Measurements from ENCODE around the gene CAMSAP1.
A peak's percentile ranks its signal among the peaks of the same experiment; 100 is the strongest.

CAMSAP1 gene

DNA sequence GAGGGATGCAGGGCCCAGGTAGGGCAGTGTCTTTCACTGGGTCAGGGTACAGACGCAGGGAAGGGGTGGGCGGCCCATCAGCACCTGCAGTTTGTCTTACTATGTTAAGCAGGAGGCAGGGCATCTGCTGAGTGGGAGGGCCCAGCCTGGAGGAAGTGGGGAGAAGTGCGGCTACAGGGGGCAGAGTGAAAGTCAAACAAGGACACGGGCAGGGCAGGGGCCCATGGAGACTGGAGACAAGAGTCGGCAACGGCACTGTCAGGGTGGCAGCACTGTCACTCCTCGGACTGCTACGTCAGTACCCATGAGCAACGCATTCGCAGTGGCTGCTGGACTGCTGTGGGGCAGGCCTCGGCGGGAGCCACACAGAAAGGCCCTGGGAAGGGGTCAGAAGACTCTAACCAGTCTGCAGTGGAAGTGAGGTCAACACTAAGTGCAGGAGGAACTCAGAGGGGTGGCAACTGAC lies 19.7 kb downstream of the CAMSAP1 start:
- TF ChIP-seq, protein P1, sequence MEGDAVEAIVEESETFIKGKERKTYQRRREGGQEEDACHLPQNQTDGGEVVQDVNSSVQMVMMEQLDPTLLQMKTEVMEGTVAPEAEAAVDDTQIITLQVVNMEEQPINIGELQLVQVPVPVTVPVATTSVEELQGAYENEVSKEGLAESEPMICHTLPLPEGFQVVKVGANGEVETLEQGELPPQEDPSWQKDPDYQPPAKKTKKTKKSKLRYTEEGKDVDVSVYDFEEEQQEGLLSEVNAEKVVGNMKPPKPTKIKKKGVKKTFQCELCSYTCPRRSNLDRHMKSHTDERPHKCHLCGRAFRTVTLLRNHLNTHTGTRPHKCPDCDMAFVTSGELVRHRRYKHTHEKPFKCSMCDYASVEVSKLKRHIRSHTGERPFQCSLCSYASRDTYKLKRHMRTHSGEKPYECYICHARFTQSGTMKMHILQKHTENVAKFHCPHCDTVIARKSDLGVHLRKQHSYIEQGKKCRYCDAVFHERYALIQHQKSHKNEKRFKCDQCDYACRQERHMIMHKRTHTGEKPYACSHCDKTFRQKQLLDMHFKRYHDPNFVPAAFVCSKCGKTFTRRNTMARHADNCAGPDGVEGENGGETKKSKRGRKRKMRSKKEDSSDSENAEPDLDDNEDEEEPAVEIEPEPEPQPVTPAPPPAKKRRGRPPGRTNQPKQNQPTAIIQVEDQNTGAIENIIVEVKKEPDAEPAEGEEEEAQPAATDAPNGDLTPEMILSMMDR (IDR thresholded peaks at IDR 0.05): no peak
- H3K4me3 ChIP-seq (ENCODE audit: low read depth in 1 of 2, low read length in 1 of 2): no peak overlapping the region
- no peaks in the 10 kb centered on the region for H3K27me3 ChIP-seq
- peak overlapping the region; percentile 50 for H3K27ac ChIP-seq
- no peaks in the 10 kb centered on the region for H3K36me3 ChIP-seq
- no peaks in the 10 kb centered on the region for H3K9me3 ChIP-seq
- peaks cover 17 to 22% of the 10 kb centered on the region in 2 experiments for H3K4me1 ChIP-seq (ENCODE audit: control insufficient read depth in 1 of 2, insufficient read depth in 1 of 2, low read depth in 1 of 2, low read length in 1 of 2)

DNA sequence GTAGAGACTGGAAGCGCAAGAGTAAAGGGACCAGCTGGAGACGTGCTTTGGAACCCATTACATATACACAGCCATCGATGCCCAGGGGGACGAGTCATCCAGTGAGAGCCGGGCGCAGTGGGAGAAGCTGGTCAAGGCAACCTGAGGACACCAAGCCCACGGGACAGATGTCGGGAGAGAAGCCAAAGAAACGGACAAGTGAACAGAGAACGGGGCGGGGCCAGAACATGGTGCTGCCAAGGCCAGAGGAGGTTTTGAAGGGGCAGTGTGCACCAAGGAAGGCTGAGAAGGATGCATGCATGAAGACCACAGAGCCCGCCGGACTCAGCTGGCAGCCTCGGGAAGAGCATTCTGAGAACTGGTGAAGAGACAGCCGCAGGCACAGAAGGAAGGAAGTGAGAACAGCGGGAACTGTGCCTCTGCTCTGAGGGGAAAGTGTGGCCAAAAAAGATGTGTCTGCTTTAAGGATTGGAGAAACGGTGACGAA lies 20.3 kb downstream of the CAMSAP1 start:
- no peak overlapping the region for H3K4me3 ChIP-seq (ENCODE audit: low read depth in 1 of 2, low read length in 1 of 2)
- no peaks in the 10 kb centered on the region for H3K27me3 ChIP-seq
- peak overlapping the region; percentile 50 for H3K27ac ChIP-seq
- H3K9me3 ChIP-seq: no peaks in the 10 kb centered on the region
- H3K4me1 ChIP-seq (ENCODE audit: control insufficient read depth in 1 of 2, insufficient read depth in 1 of 2, low read depth in 1 of 2, low read length in 1 of 2): peaks cover 17 to 22% of the 10 kb centered on the region in 2 experiments
- peaks cover 1% of the 10 kb centered on the region for H3K36me3 ChIP-seq
- TF ChIP-seq, protein P1 (IDR thresholded peaks at IDR 0.05): no peak

DNA sequence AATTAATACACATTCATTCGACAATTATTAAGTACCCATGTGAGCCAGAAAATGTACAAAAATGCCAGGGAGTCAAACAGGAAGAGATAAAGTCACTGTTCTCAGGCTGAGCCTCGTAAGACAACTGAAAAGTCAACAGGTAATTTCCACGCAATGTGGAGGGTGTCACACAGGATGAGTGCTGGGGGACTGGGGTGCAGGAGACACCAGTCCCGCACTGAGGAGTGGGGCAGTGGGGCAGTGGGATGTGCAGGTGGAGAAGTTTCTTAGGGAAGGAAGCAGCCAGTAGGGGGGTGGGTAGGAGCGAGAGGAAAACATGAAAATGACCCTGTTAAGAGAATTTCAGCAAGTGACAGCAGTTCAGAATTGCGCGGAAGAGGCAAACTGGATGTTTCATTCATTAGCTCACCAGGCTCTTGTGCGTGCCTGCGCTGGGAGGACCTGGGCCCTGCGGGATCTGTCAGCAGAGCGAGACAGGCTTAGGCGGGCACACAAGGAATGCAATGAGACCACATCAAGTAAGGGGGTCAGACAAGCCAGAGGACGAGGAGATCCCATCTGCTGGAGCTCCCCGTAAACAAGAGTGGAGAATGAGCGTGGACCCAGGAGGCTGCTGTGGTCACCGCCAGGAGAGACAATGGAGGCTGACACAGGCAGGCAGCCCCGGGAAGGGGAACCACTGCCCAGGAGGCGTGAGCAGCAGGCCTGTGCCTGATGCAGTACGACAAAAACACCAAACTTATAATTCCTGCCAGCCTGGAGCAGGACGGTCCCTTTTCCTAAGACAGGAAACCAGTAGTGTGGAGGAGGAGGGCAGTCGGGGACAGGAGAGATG lies 21.0 kb downstream of the CAMSAP1 start:
- Histone ChIP-seq H3K4me3 (ENCODE audit: low read depth in 1 of 2, low read length in 1 of 2) (no peak overlapping the region), H3K36me3 (peaks cover 8% of the 10 kb centered on the region), H3K27ac (no peak overlapping the region), H3K27me3 (no peaks in the 10 kb centered on the region), H3K9me3 (no peaks in the 10 kb centered on the region), H3K4me1 (ENCODE audit: control insufficient read depth in 1 of 2, insufficient read depth in 1 of 2, low read depth in 1 of 2, low read length in 1 of 2) (peaks cover 17 to 22% of the 10 kb centered on the region in 2 experiments)
- TF ChIP-seq, protein P1 (IDR thresholded peaks at IDR 0.05): no peak

DNA sequence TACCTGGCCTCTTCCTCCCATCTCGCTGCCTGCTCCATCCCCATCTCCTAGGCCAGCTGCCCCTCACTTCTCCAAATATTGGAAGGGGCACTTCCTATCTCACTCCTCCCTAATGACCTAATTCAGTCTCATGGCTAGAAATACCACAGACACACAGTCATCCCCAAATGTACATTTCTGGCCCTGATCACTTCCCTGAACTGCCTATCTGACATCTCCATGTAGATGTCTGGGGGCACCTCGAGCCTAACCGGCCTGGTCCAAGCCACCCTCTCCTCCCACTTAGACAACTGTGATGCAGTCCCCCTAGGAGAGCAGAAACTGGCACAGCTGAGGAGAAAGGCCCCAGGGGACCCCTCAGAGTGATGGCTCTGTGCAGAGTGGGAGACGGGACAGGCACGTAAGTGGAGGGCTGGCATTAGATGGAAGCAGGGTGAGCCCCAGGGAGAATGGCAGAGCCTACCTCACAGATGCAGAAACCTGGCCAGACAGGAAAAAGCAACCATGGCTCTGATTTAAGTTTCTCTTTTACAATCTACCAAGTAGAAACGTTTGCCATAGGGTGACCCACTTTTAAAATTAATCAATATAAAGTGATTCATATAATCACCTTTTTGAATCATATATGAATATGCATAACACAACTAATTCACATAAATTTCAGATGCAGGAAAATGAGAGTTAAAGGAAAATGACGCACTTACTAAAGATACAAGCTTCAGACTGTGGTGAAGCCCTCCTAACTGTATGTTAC lies 22.1 kb downstream of the CAMSAP1 start:
- no peaks in the 10 kb centered on the region for H3K27me3 ChIP-seq
- H3K36me3 ChIP-seq: peaks cover 14% of the 10 kb centered on the region
- no peak overlapping the region for H3K27ac ChIP-seq
- no peak overlapping the region for H3K4me3 ChIP-seq (ENCODE audit: low read depth in 1 of 2, low read length in 1 of 2)
- no peaks in the 10 kb centered on the region for H3K9me3 ChIP-seq
- TF ChIP-seq, protein P1 (IDR thresholded peaks at IDR 0.05): no peak
- peaks cover 17 to 22% of the 10 kb centered on the region in 2 experiments for H3K4me1 ChIP-seq (ENCODE audit: control insufficient read depth in 1 of 2, insufficient read depth in 1 of 2, low read depth in 1 of 2, low read length in 1 of 2)

DNA sequence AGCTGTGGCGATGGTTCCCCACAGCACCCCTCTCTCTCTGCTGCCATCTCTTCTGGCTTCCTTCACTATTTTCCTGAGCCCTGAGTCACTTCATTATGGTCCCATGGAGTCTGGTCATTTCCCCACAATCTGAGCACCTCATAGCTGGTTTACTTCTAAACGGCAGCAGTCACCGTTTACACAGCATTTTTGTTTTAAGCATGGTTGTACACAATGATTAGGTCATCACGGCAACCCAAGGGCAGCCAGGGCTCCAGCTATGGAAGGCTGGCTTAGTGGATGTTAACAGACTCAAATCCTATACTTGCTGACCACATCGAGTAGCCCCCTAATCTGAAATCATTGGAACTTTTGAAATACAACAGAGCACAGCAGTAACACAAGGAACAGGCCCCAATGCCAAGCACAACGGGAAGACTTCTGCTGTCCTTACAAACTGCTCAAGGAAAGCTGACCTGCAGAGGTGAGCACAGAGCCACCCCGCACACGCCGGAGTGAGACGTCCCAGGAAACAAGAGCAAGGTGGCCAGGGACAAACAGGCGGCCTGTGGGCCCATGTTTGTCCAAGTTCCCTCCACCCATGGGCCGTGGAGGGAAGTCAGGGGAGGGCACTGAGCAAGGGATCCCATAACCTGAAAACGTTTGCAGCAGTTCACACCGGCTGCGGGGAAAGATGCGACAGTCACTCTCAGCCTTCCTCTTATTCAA lies 22.9 kb downstream of the CAMSAP1 start:
- H3K27me3 ChIP-seq: no peaks in the 10 kb centered on the region
- no peak overlapping the region for H3K27ac ChIP-seq
- no peaks in the 10 kb centered on the region for H3K9me3 ChIP-seq
- peaks cover 17% of the 10 kb centered on the region for H3K36me3 ChIP-seq
- no peak overlapping the region for H3K4me3 ChIP-seq (ENCODE audit: low read depth in 1 of 2, low read length in 1 of 2)
- H3K4me1 ChIP-seq (ENCODE audit: control insufficient read depth in 1 of 2, insufficient read depth in 1 of 2, low read depth in 1 of 2, low read length in 1 of 2): peaks cover 17 to 22% of the 10 kb centered on the region in 2 experiments
- TF ChIP-seq, protein P1 (IDR thresholded peaks at IDR 0.05): no peak
